Measurements from ENCODE around the gene DRG2. TPM values are rescaled to one million over a fixed set of nuclear protein-coding genes. Genes with fewer than 3 reads are reported as not detected.

DRG2 gene
- total and polyA plus RNA-seq, 2 donors (not counting 3 experiments of a cell fraction or from before 2014, with no cell fraction given), result 50.2 to 60.4 TPM

GRCh38 chr17:18101828-18102227 is 14.1 kb downstream of the DRG2 start:
- DNase-seq (ENCODE audit: low read depth, low spot score) (no peak), FAIRE-seq (no peak)
- H3K9ac ChIP-seq (replicated peaks; ENCODE audit: extremely low read depth, insufficient read depth, low read length), result no peak overlapping the region
- CTCF ChIA-PET, result interaction anchor here (1.1 kb wide), 1 partner anchor 9 kb away, joined by 3 read pairs; no protein-coding TSS in a partner anchor
- no peaks in the 10 kb centered on the region for H3K79me2 ChIP-seq (ENCODE audit: control insufficient read depth, insufficient read depth, low read length)
- intact Hi-C loops (cut with micrococcal nuclease) (no loop called here), dilution Hi-C loops (cut with MboI; ENCODE audit: extremely low pct_ligation_motif_present, low sequenced_read_pairs) (no loop called here)
- BruUV-seq (replicated peaks), result no TSS peak
- no peak overlapping the region for H3K4me2 ChIP-seq (ENCODE audit: insufficient read depth, low read length)
- no peaks in the 10 kb centered on the region for H3K27me3 ChIP-seq (ENCODE audit: control insufficient read depth in 2 of 2, insufficient read depth in 2 of 2, low read length in 2 of 2)
- POLR2A ChIA-PET, result interaction anchor here (1.3 kb wide), 1 partner anchor 9 kb away, joined by 3 read pairs; no protein-coding TSS in a partner anchor
- H3K4me3 ChIP-seq (replicated peaks in 1 of 3; ENCODE audit: insufficient read depth in 1 of 3, low read depth in 1 of 3, low read length in 3 of 3), result no peak overlapping the region
- no peak overlapping the region for H2AFZ ChIP-seq (ENCODE audit: low read depth, low read length)
- H3K9me1 ChIP-seq (replicated peaks; ENCODE audit: control insufficient read depth, extremely low read depth, insufficient read depth, low read length), result no peaks in the 10 kb centered on the region
- H3K4me1 ChIP-seq (ENCODE audit: control insufficient read depth, extremely low read depth, insufficient read depth, low read length), result no peaks in the 10 kb centered on the region
- H4K20me1 ChIP-seq (replicated peaks; ENCODE audit: control insufficient read depth, extremely low read depth, insufficient read depth, low read length), result no peaks in the 10 kb centered on the region
- no peak overlapping the region for H3K27ac ChIP-seq (ENCODE audit: insufficient read depth, low read depth, low read length)
- no peaks in the 10 kb centered on the region for H3K9me3 ChIP-seq (replicated peaks; ENCODE audit: control insufficient read depth, insufficient read depth, low read length)
- TF ChIP-seq JUN (IDR thresholded peaks at IDR 0.05; ENCODE audit: borderline replicate concordance, insufficient read depth, insufficient read length, low read depth) (no peak), POLR2AphosphoS5 (IDR thresholded peaks at IDR 0.05; ENCODE audit: insufficient read depth, low read depth, low read length) (no peak), POLR2A (IDR thresholded peaks at IDR 0.05; ENCODE audit: low read depth, low read length) (no peak), MYC (IDR thresholded peaks at IDR 0.05; ENCODE audit: low read depth, low read length) (no peak), EZH2 (IDR thresholded peaks at IDR 0.05; ENCODE audit: borderline replicate concordance, low read depth, low read length, severe bottlenecking) (no peak), CTCF (IDR thresholded peaks at IDR 0.05; ENCODE audit: extremely low read depth in 1 of 2, insufficient read depth in 1 of 2, low read depth in 1 of 2, low read length in 2 of 2) (no peak), MAX (IDR thresholded peaks at IDR 0.05; ENCODE audit: insufficient read depth, insufficient read length) (no peak), FOS (IDR thresholded peaks at IDR 0.05; ENCODE audit: borderline replicate concordance, insufficient read depth, low read length) (no peak), GATA2 (IDR thresholded peaks at IDR 0.05; ENCODE audit: insufficient read depth, insufficient read length, low read depth, low read length) (no peak)
- peaks cover 0 to 45% of the 10 kb centered on the region in 2 experiments for H3K36me3 ChIP-seq (ENCODE audit: control insufficient read depth in 2 of 2, extremely low read depth in 1 of 2, insufficient read depth in 2 of 2, low read length in 2 of 2)
